GM12874 (cell line): ENCODE measurements around the gene C5orf63.
A peak's percentile ranks its signal among the peaks of the same experiment; 100 is the strongest.

Experiments
- CTCF ChIP-seq: IDR thresholded peaks from 2 replicates; pipeline ENCODE4 v1.5.1; 2011; ENCODE audit warnings: low read depth, mild to moderate bottlenecking, control low read depth, low read length, moderate library complexity; ENCODE audit not compliant: insufficient read depth

The C5orf63 gene

GRCh38 chr5:127040796-127041520, 32.3 kb downstream of the C5orf63 start:
- no peak for TF ChIP-seq CTCF

DNA sequence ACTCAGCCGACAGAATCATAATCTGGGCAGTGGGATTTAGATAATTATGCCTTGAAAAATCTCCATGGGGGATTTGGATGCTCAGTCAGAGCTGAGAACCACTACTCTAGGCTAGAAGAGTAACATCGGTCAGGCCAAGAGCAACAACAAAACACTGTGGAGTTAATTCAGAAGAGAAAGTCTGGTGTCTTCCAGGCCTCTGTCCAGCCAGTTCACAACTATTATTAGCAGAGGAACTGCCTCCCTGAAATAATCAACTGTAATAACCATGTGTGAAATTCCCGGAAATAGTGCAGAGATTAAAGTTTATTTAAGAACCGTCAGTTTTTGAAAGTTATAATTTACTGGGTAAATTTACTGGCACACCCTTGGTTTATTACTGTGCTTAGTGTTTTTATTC, 34.8 kb downstream of the C5orf63 start:
- no peak for TF ChIP-seq CTCF

DNA sequence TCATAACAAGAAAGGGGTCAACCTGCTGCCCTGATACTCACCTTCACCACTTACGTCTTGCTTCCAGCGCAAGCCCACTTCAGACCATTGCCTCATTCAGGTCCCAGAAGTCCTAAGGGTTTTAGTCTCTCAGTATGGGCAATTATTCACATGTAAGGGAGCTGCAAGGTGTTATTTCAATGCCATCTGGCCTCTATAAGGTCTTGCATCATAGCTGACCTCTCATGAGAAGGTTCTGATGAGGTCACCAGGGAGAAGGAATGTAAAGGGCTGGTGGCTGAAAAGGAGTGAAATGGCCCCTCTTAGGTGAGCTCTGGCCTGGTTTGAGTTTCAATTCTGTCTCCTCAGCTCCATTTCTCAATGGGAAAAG, 41.5 kb downstream of the C5orf63 start:
- TF ChIP-seq CTCF, result no peak

DNA sequence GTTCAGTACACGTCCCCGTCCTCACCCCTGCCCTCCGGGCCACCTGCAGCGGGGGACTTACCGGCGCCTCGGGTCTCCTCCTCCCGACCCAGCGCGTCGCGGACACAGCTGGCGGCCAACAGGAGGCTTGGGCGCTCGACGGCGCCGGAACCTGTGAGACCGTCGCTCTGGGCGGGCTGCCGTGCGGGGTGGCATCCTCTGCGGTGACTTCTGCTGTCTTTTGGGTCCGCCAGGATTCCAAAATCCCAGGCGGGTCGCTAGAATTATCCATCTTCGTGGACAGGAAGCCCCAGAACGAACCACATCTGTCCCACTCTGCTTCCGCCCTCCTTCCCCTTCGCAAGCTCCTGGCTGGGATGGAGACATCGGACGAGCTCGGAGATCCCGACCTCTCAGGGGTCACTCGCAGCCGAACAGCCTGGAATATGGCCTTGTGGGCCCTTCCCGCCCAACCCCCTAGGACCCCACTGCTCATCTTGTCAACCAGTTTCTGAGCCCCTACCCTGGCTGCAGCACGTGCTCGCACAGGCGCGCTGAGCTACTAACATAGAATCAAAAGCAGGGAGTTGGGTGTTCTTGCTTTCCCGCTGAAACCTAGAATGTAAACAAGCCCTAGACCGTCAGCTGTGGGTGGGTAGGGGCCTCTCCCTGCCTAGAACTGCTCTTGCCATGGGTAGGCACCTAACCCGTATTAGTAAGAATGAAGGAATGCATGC, 42.0 kb downstream of the C5orf63 start:
- no peak for TF ChIP-seq CTCF

GRCh38 chr5:127030259-127031146, 42.8 kb downstream of the C5orf63 start, which contains the start of gene MARCHF3:
MARCHF3 (minus strand) TSS chr5:127030558; CDS start chr5:126918171, 112,387 bp downstream.
- TF ChIP-seq CTCF, result peak; percentile 21; the same call in 1 of the 2 replicates

DNA sequence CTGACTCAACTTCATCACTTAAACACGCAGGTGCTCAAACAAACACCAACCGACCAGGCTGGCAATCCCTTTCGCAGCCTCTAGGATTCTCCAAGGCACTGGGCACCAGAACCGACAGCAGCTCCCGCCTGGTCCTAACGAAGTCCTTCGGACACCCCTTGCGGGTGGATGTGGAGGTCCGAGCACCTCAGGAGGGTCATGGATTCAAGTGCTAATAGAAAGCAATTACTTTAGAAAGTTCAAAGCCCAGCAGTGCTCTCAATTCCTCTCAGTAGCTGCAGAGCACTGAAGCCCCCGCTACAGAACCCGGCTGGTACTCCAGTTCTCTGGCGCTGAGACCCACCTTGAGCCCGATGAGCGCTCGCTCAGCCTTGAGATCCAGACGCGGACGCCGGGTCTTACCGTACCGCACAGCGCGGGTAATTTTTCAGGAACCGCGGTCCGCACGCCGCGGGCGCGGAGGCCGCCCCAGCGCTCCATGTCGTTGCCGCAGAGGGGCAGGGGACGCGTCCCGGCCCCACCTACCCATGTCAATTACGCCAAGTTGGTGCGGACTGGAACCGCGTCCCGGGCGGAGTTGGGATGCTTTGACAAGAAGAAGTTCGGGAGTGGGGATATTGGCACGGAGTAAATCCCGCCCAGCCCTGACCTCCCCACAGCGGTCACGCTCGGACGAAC, 43.6 kb downstream of the C5orf63 start:
- TF ChIP-seq CTCF, result peak; percentile 40; the same call in 1 of the 2 replicates
